Gastroesophageal sphincter (tissue), 4 donors: ENCODE results near the gene SYNJ1. TPM values are rescaled to one million over a fixed set of nuclear protein-coding genes. Genes with fewer than 3 reads are reported as not detected.
A peak's percentile ranks its signal among the peaks of the same experiment; 100 is the strongest.
"Not testable (repeated sequence)": the region's sequence is repeated elsewhere in the genome, so short reads cannot be mapped to it uniquely, and the experiment has no call there.

ENCODE experiments used
- ATAC-seq: fragments of 150-250 bp; one replicate; pipeline ENCODE4 v1.9.1; 2016; ENCODE audit warnings: mild to moderate bottlenecking, moderate library complexity
- H3K27ac ChIP-seq, 4 donors: fragments of 200-600 bp; sonication (generic) in 3 of 4; 1 replicate in 3 of 4; 2 replicates in 1 of 4; pipeline ENCODE4 v1.5.1; 2016 to 2019
- H3K27me3 ChIP-seq: fragments of 200-600 bp; sonication (generic); one replicate; pipeline ENCODE4 v1.5.1; 2019
- H3K36me3 ChIP-seq, 2 donors: fragments of 200-600 bp; sonication (generic); one replicate each; pipeline ENCODE4 v1.5.1; 2019; ENCODE audit warnings: control low read depth in 1 of 2
- H3K4me1 ChIP-seq, 3 donors: fragments of 200-600 bp; sonication (generic); 1 replicate in 2 of 3; 2 replicates in 1 of 3; pipeline ENCODE4 v1.5.1; 2016 to 2019; ENCODE audit warnings: control low read depth in 2 of 3
- H3K4me3 ChIP-seq, 2 donors: fragments of 200-600 bp; sonication (generic); one replicate each; pipeline ENCODE4 v1.5.1; 2019; ENCODE audit warnings: mild to moderate bottlenecking in 1 of 2, moderate library complexity in 1 of 2
- H3K9me3 ChIP-seq, 3 donors: fragments of 200-600 bp; sonication (generic); one replicate each; pipeline ENCODE4 v1.5.1; 2017 to 2019; ENCODE audit warnings: control low read depth in 2 of 3
- CTCF ChIP-seq, 4 experiments: fragments of 200-600 bp in 2 of 4; fragments of 450-650 bp in 2 of 4; sonication (generic) in 1 of 4; IDR thresholded peaks; one replicate each; pipeline ENCODE4 v1.5.1; 2017 to 2019; ENCODE audit warnings: antibody characterized with exemption in 4 of 4, mild to moderate bottlenecking in 2 of 4, moderate library complexity in 2 of 4
- EP300 ChIP-seq: sonication (generic); formaldehyde crosslinking; IDR thresholded peaks from one replicate; pipeline ENCODE4 v1.6.1; 2017; ENCODE audit warnings: antibody characterized with exemption, mild to moderate bottlenecking
- POLR2A ChIP-seq, 2 donors: fragments of 450-650 bp; IDR thresholded peaks; one replicate each; pipeline ENCODE4 v1.6.1; 2017; ENCODE audit warnings: antibody characterized with exemption in 2 of 2, mild to moderate bottlenecking in 2 of 2, moderate library complexity in 1 of 2
- POLR2AphosphoS5 ChIP-seq: sonication (generic); formaldehyde crosslinking; IDR thresholded peaks from one replicate; pipeline ENCODE4 v1.6.1; 2017; ENCODE audit warnings: antibody characterized with exemption
- WGBS, 2 donors: methylation state at CpG; one replicate each; pipeline ENCODE4 v1.1.5; 2018; ENCODE audit warnings: low coverage in 1 of 2; 5-methylcytosine and 5-hydroxymethylcytosine counted together
- total RNA-seq, 4 donors: library from RNA; depleted of rRNA; stranded (reverse); fragments of >200 nt; gene quantifications; one replicate each; pipeline ENCODE4 v1.1.0, GENCODE V29; 2016

Gene SYNJ1
- total RNA-seq = 10 to 100 TPM in 2 of 4 donors, 1 to 10 TPM in 2; 8.8 to 12.4 (median 10.2) TPM

- no peaks in the 10 kb centered on the region for H3K27me3 ChIP-seq
- H3K9me3 ChIP-seq = no peaks in the 10 kb centered on the region
- ATAC-seq = peak; percentile 98
- H3K4me1 ChIP-seq = peaks cover 0 to 19% (median 7%) of the 10 kb centered on the region in 3 donors
- no CpG with 5 or more reads among the region's 79 CpGs for WGBS, 2 donors
- H3K27ac ChIP-seq = peak within 1 kb of the TSS; percentile 76 to 96 (median 94)
- H3K36me3 ChIP-seq = peaks cover 0 to 13% of the 10 kb centered on the region in 2 donors
- no peak for TF ChIP-seq CTCF (IDR thresholded peaks at IDR 0.05)
- no peak for TF ChIP-seq EP300
- peak; percentile 89 for TF ChIP-seq POLR2AphosphoS5
- peak; percentile 83 to 87 for TF ChIP-seq POLR2A (IDR thresholded peaks at IDR 0.05)
- peak within 1 kb of the TSS; percentile 67 to 82 for H3K4me3 ChIP-seq
Measured at GRCh38 chr21:32727687-32728455, at the start of gene SYNJ1. Gene SYNJ1, minus strand, starts transcription at chr21:32728013. Its CDS starts 1,118 bp downstream, at chr21:32726895.

GRCh38 chr21:32777269-32777668 is 49.5 kb upstream of the SYNJ1 start:
- WGBS, 2 donors = 100% methylated on average over 1 of the region's 1 CpG
- Histone ChIP-seq H3K4me3 (no peak overlapping the region), H3K36me3 (no peaks in the 10 kb centered on the region), H3K9me3 (no peaks in the 10 kb centered on the region), H3K4me1 (peaks cover 0 to 8% (median 4%) of the 10 kb centered on the region in 3 donors), H3K27me3 (no peaks in the 10 kb centered on the region), H3K27ac (no peak overlapping the region)
- no peak for TF ChIP-seq EP300
- TF ChIP-seq CTCF (IDR thresholded peaks at IDR 0.05) = no peak
- no peak for TF ChIP-seq POLR2A (IDR thresholded peaks at IDR 0.05)
- TF ChIP-seq POLR2AphosphoS5 = no peak
- no peak for ATAC-seq

- WGBS, 2 donors = 55 to 88% methylated on average over 4 to 6 of the region's 6 CpGs
- Histone ChIP-seq H3K4me3 (no peak overlapping the region), H3K9me3 (no peaks in the 10 kb centered on the region), H3K27ac (no peak overlapping the region), H3K27me3 (no peaks in the 10 kb centered on the region), H3K36me3 (no peaks in the 10 kb centered on the region), H3K4me1 (peaks cover 0 to 8% (median 4%) of the 10 kb centered on the region in 3 donors)
- TF ChIP-seq CTCF (IDR thresholded peaks at IDR 0.05) (no peak), POLR2AphosphoS5 (no peak), POLR2A (IDR thresholded peaks at IDR 0.05) (no peak), EP300 (no peak)
- ATAC-seq = no peak
Measured at GRCh38 chr21:32776743-32777142, 48.9 kb upstream of the SYNJ1 start.

GRCh38 chr21:32773048-32773344 is 45.2 kb upstream of the SYNJ1 start:
- WGBS, 2 donors = 88 to 96% methylated on average over 8 to 11 of the region's 11 CpGs
- Histone ChIP-seq H3K4me3 (peak overlapping the region in 1 of 2 donors; percentile 89), H3K4me1 (peaks cover 10 to 37% (median 10%) of the 10 kb centered on the region in 3 donors), H3K27ac (peak overlapping the region in 2 of 4 donors; percentile 94 to 95)
- not testable (repeated sequence) for ATAC-seq, H3K9me3 ChIP-seq, H3K27me3 ChIP-seq, H3K36me3 ChIP-seq

GRCh38 chr21:32772281-32773047 is 44.7 kb upstream of the SYNJ1 start:
- Histone ChIP-seq H3K9me3 (no peaks in the 10 kb centered on the region), H3K4me1 (peaks cover 10 to 43% (median 12%) of the 10 kb centered on the region in 3 donors), H3K27me3 (no peaks in the 10 kb centered on the region), H3K4me3 (peak overlapping the region; percentile 62 to 89), H3K36me3 (peaks cover 0 to 2% of the 10 kb centered on the region in 2 donors), H3K27ac (peak overlapping the region; percentile 89 to 96 (median 94))
- 39 to 40% methylated on average over 12 to 13 of the region's 13 CpGs for WGBS, 2 donors
- TF ChIP-seq CTCF (IDR thresholded peaks at IDR 0.05) (no peak), POLR2AphosphoS5 (no peak), EP300 (no peak), POLR2A (IDR thresholded peaks at IDR 0.05) (no peak)
- no peak for ATAC-seq
